ENCODE results near the gene POC1A. TPM values are rescaled to one million over a fixed set of nuclear protein-coding genes. Genes with fewer than 3 reads are reported as not detected.

The POC1A gene
- total and polyA plus RNA-seq, 12 donors = 0.44 to 3.5 (median 1.1) TPM

DNA sequence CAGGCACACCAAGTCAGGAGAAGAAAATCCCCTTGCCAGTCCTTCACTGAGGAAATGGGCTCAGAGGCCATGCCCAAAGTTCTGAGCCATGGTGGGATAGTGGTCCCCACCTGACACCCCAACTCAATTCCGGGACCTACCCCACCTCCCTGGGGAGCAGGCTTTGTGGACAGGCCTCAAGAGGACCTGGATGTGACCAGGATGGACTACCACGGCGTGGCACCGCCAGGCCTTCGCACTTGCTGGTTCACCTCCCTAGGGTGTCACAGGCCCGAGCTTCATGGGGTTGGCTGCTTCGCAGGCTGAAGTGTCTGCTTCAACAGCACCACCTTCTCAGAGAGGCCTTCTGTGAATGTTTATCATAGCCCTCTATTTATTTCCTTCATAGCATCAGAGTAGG lies 31.7 kb downstream of the POC1A start:
- TF ChIP-seq, protein P1, sequence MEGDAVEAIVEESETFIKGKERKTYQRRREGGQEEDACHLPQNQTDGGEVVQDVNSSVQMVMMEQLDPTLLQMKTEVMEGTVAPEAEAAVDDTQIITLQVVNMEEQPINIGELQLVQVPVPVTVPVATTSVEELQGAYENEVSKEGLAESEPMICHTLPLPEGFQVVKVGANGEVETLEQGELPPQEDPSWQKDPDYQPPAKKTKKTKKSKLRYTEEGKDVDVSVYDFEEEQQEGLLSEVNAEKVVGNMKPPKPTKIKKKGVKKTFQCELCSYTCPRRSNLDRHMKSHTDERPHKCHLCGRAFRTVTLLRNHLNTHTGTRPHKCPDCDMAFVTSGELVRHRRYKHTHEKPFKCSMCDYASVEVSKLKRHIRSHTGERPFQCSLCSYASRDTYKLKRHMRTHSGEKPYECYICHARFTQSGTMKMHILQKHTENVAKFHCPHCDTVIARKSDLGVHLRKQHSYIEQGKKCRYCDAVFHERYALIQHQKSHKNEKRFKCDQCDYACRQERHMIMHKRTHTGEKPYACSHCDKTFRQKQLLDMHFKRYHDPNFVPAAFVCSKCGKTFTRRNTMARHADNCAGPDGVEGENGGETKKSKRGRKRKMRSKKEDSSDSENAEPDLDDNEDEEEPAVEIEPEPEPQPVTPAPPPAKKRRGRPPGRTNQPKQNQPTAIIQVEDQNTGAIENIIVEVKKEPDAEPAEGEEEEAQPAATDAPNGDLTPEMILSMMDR (IDR thresholded peaks at IDR 0.05) = no peak
- no peak for DNase-seq
- Histone ChIP-seq H3K27ac (peak overlapping the region; percentile 2 to 91 (median 86)), H3K4me1 (peaks cover 15 to 45% (median 30%) of the 10 kb centered on the region in 9 donors), H3K27me3 (no peaks in the 10 kb centered on the region), H3K9me3 (no peaks in the 10 kb centered on the region), H3K4me3 (no peak overlapping the region), H3K36me3 (no peaks in the 10 kb centered on the region)
- 95 to 97% methylated on average over 7 of the region's 7 CpGs for WGBS, 2 donors
- ATAC-seq = peak in 3 of 8 donors; percentile 7 to 25 (median 15)
- intact Hi-C loops (cut with DNase I) = loop anchor here in 9 of 10 donors (1.0 to 5.0 kb wide), 10 partner anchors 55 to 122 kb away; partner anchors contain the start of gene DUSP7 (in 3 of the 9)

DNA sequence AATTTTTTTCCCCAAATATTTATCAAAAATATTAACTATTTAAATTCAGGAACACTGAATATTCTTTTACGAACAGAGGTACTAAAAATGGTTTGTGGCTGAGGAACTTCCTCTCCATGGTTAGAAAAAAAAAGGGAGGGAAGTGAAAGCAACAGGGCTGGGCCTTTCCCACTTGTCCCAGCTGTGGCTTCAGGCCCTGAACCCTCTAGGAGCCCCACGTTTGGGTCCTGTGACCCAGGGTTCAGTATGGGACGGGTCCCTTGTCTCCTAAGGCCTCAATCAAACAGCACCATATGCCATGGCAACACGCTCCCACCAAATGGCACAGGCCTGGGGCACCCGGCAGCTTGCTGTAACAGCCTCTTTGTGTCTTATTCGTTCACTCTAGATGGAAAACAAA lies 32.4 kb downstream of the POC1A start:
- no peak for DNase-seq

DNA sequence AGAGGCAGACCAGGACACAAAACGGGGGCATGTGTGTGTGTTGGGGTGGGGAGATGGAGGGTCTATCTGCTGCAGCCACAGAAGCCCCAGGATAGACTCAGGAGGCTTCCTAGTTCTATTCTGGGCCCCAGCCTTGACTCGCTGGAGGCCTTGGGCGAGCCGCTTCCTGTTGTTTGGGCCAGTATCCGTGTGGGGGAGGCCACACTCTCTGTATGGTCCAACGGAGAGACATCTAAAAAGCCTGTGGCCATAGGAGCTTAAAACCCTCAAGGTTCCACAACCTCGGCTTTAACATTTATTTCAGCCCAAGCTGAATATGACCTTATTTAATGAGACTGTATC lies 32.8 kb downstream of the POC1A start:
- Histone ChIP-seq H3K9me3 (no peaks in the 10 kb centered on the region), H3K27ac (peak overlapping the region; percentile 2 to 91 (median 86)), H3K4me1 (peaks cover 15 to 45% (median 30%) of the 10 kb centered on the region in 9 donors), H3K27me3 (no peaks in the 10 kb centered on the region), H3K4me3 (no peak overlapping the region), H3K36me3 (no peaks in the 10 kb centered on the region)
- DNase-seq = peak; percentile 52 to 71
- TF ChIP-seq, protein P1 (IDR thresholded peaks at IDR 0.05) = no peak
- intact Hi-C loops (cut with DNase I) = loop anchor here in 4 of 10 donors (5.0 kb wide), 4 partner anchors 54 to 119 kb away; partner anchors contain the start of gene DUSP7 (in 2 of the 4)
- ATAC-seq = peak; percentile 25 to 89 (median 82)
- 47 to 58% methylated on average over 7 of the region's 7 CpGs for WGBS, 2 donors

More for the DNA sequence above, 32.4 kb downstream of the POC1A start:
- Histone ChIP-seq H3K27me3 (no peaks in the 10 kb centered on the region), H3K27ac (peak overlapping the region; percentile 2 to 91 (median 86)), H3K4me3 (no peak overlapping the region), H3K9me3 (no peaks in the 10 kb centered on the region), H3K36me3 (no peaks in the 10 kb centered on the region), H3K4me1 (peaks cover 15 to 45% (median 30%) of the 10 kb centered on the region in 9 donors)
- TF ChIP-seq, protein P1 (IDR thresholded peaks at IDR 0.05) = no peak
- 70 to 82% methylated on average over 6 of the region's 6 CpGs for WGBS, 2 donors
- intact Hi-C loops (cut with DNase I) = loop anchor here in 9 of 10 donors (1.0 to 5.0 kb wide), 10 partner anchors 55 to 121 kb away; partner anchors contain the start of gene DUSP7 (in 3 of the 9)
- ATAC-seq = peak in 5 of 8 donors; percentile 32 to 53 (median 37)

DNA sequence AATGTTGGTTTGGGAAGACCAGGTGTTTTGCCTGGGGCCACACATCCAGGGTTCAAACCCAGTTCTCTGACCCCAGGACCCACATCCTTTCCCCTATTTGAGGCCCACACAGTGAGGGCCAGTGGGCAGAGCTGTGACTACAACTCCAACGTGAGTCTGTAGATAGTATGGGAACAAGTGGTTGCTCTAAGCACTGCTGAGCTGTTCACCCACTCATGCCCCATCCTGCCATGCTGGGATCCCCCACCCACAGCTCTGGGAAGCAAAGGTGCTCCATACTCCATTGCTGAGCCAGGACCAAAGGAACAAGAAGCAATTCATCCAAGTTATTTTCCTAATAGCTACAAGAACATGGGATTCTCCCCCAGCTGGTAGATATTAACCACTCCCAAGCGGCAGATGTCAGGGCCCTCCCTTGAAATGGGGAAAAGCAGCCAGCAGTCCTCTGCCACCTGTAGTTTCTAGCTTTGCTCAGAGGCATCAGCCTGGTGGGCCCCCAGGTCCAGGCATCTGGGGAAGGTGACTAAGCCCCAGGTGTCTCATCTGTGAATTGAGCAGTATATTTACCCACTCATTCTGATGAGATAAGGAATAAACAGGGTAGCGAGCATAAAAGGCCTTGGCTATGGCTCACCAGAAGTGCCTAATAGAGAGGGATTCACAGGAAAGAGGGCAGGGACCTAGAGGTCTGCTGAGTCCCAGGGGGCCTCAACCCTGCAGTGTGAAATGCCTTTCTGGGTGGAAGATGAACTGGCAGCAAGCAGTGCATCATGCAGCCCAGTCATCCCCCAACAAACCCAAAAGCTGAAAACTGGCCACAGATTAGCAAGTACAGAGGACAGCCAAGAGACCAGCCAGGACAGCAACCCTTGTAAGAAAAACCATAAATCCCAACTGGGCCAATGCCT lies 33.4 kb downstream of the POC1A start:
- peak in 2 of 8 donors; percentile 1 to 5 for ATAC-seq

More for the DNA sequence above, 33.4 kb downstream of the POC1A start:
- intact Hi-C loops (cut with DNase I) = loop anchor here in 4 of 10 donors (5.0 kb wide), 4 partner anchors 54 to 119 kb away; partner anchors contain the start of gene DUSP7 (in 2 of the 4)
- no peak for DNase-seq
- no peak overlapping the region for H3K4me3 ChIP-seq
- no peaks in the 10 kb centered on the region for H3K9me3 ChIP-seq
- TF ChIP-seq, protein P1 (IDR thresholded peaks at IDR 0.05) = no peak
- WGBS, 2 donors = 72 to 78% methylated on average over 3 of the region's 3 CpGs
- peaks cover 15 to 45% (median 30%) of the 10 kb centered on the region in 9 donors for H3K4me1 ChIP-seq
- peak overlapping the region; percentile 2 to 91 (median 86) for H3K27ac ChIP-seq
- H3K27me3 ChIP-seq = no peaks in the 10 kb centered on the region
- no peaks in the 10 kb centered on the region for H3K36me3 ChIP-seq
